ENCODE results near the gene SCGB3A2.

The SCGB3A2 gene

DNA sequence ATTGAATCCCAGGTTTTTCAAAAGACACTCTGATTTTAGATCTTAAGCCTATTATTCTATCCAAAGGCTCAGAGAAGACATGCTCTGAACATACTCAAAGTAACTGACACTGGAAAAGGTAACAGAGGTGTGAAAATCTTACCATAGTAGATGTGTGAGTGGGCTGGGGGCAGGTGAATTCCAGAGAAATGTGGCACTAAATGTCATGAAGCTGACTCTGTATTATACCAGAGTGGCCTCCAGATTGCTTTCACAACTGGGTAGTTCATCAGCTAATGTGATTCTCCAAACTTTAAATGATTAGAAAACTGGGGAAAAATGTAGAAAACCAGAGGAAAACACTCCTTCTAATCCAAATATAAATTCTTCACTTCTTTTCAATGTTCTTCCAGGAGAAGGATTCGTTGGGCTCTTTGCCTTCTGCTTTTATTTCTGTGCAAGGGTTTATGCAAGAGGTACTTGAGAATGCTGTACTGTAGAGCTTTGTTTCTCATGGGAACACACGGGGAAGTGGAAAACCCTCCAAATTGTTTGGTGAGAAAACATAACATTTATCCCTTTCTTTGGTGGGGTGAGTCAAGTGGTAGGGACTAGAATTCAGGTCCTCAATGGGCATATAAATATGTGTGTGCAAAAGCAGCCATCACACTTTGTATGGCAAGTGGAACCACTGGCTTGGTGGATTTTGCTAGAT is at the start of gene SCGB3A2:
TSS of gene SCGB3A2 (plus strand) at position 646 of the 694 bp plus-strand sequence. CDS start 93 bp downstream, outside the sequence.
- Histone ChIP-seq H3K27me3 (ENCODE audit: insufficient read depth, low read depth, severe bottlenecking) (no peaks in the 10 kb centered on the region), H3K4me3 (ENCODE audit: low read depth, low read length) (no peak within 1 kb of the TSS), H3K27ac (no peak within 1 kb of the TSS), H3K36me3 (no peaks in the 10 kb centered on the region), H3K9me3 (ENCODE audit: severe bottlenecking) (no peaks in the 10 kb centered on the region)
- no peak for DNase-seq
- TF ChIP-seq CTCF (IDR thresholded peaks at IDR 0.05; ENCODE audit: low read depth, low read length), result no peak

DNA sequence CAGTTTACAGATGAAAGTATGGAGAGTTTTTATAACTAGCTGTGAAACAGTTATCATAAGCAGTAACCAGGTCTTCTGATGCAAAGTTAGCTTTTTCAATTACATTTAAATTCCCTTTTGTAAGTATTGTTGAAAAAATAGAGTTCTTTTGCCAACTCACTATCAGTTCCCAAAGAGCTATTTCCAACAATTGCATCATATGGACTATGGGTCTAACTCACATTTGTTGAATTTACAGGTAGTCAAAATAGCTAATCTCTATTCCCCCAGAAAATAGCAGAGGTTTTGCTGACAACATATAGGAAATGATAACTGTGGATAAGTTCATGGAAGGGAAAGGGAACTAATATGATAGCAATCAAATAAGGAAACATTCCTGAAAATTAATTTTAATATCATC is 48.5 kb upstream of the SCGB3A2 start:
- Histone ChIP-seq H3K36me3 (no peaks in the 10 kb centered on the region), H3K4me3 (ENCODE audit: low read depth, low read length) (no peak overlapping the region), H3K9me3 (ENCODE audit: severe bottlenecking) (no peaks in the 10 kb centered on the region), H3K27me3 (ENCODE audit: insufficient read depth, low read depth, severe bottlenecking) (no peaks in the 10 kb centered on the region), H3K27ac (no peak overlapping the region)
- no peak for TF ChIP-seq CTCF (IDR thresholded peaks at IDR 0.05; ENCODE audit: low read depth, low read length)
- no peak for DNase-seq

DNA sequence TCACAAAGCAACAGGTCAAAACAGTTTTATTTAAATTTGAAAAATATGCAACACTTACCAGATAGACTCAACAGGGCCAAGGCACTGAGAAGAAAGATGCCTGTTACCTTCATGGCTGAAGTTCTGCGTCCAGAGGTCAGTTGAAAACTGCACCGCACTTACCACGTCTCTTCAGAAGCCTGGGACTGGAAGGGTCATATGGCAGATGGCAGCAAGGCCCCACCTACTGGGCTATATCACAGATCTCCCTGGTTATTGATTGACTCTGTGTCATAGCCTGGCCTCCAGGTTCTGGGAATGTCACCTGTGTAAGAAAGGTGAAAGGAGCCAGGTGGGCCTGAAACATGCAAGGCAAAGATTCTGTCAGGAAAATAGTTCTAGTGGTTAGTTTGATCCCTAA is 47.0 kb upstream of the SCGB3A2 start, which contains the start of gene SPINK1:
TSS of gene SPINK1 (minus strand) at position 207 of the 400 bp plus-strand sequence. CDS start at position 113, 94 bp downstream.
- Histone ChIP-seq H3K27me3 (ENCODE audit: insufficient read depth, low read depth, severe bottlenecking) (no peaks in the 10 kb centered on the region), H3K27ac (no peak within 1 kb of the TSS), H3K4me3 (ENCODE audit: low read depth, low read length) (no peak within 1 kb of the TSS), H3K36me3 (no peaks in the 10 kb centered on the region), H3K9me3 (ENCODE audit: severe bottlenecking) (no peaks in the 10 kb centered on the region)
- no peak for DNase-seq
- no peak for TF ChIP-seq CTCF (IDR thresholded peaks at IDR 0.05; ENCODE audit: low read depth, low read length)

GRCh38 chr5:147832541-147832940 is 46.0 kb upstream of the SCGB3A2 start:
- DNase-seq, result no peak
- Histone ChIP-seq H3K4me3 (ENCODE audit: low read depth, low read length) (no peak overlapping the region), H3K27ac (no peak overlapping the region), H3K36me3 (no peaks in the 10 kb centered on the region), H3K27me3 (ENCODE audit: insufficient read depth, low read depth, severe bottlenecking) (no peaks in the 10 kb centered on the region), H3K9me3 (ENCODE audit: severe bottlenecking) (no peaks in the 10 kb centered on the region)
- TF ChIP-seq CTCF (IDR thresholded peaks at IDR 0.05; ENCODE audit: low read depth, low read length), result no peak

DNA sequence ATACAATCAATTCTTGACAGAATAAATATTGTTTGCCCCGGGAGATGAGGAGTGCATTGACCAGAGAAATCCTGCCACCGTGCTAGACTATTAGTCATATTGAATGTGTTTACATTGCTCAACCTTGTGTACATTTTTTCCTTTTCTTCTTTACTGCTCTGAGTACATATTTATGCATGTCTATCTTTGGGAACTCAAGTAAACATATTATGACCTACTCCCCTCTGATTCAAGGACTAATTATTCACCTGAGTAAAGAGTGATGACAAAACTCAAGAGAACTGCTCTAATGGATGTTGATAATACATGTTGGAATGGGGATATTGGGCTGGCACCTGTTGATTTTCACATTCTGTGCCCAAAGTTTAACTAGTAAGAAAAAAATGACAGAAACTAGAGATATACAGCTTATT is 43.1 kb upstream of the SCGB3A2 start:
- DNase-seq, result no peak

More for the DNA sequence above, 43.1 kb upstream of the SCGB3A2 start:
- TF ChIP-seq CTCF (IDR thresholded peaks at IDR 0.05; ENCODE audit: low read depth, low read length), result no peak
- no peaks in the 10 kb centered on the region for H3K27me3 ChIP-seq (ENCODE audit: insufficient read depth, low read depth, severe bottlenecking)
- no peaks in the 10 kb centered on the region for H3K9me3 ChIP-seq (ENCODE audit: severe bottlenecking)
- H3K4me3 ChIP-seq (ENCODE audit: low read depth, low read length), result no peak overlapping the region
- no peak overlapping the region for H3K27ac ChIP-seq
- no peaks in the 10 kb centered on the region for H3K36me3 ChIP-seq

All from WERI-Rb-1 (cell line).